CD4-positive, alpha-beta T cell (primary cell): ENCODE measurements around the gene MAP3K7CL. TPM values are rescaled to one million over a fixed set of nuclear protein-coding genes. Genes with fewer than 3 reads are reported as not detected.

Source experiments
- ATAC-seq: fragments of 200-7000 bp; cut with Tn5 transposase; one replicate; pipeline ENCODE4 v1.10.0; 2022; ENCODE audit warnings: mild to moderate bottlenecking; ENCODE audit not compliant: poor library complexity
- CTCF ChIA-PET: fragments of 350-600 bp; sonication (Branson Sonifier 250); formaldehyde crosslinking; loops from one replicate; lab custom pipeline; 2021; ENCODE audit warnings: antibody characterized with exemption, inconsistent platforms; lab: Charles Lee
- POLR2A ChIA-PET: fragments of 350-600 bp; sonication (Branson Sonifier 250); formaldehyde crosslinking; loops from one replicate; lab custom pipeline; 2021; ENCODE audit warnings: antibody characterized with exemption, inconsistent platforms; lab: Charles Lee
- DNase-seq, 14 experiments: peaks; one replicate each; pipeline ENCODE4 v3.0.0-alpha.2; 2013 to 2020; ENCODE audit warnings: mixed read lengths in 2 of 14
- H3K27ac ChIP-seq, 2 donors: one replicate each; pipeline versions ENCODE4 v1.5.1 to v1.7.0; 2013; ENCODE audit warnings: low read length in 2 of 2, low read depth in 1 of 2, mild to moderate bottlenecking in 1 of 2
- H3K27me3 ChIP-seq, 2 experiments: 1 replicate in 1 of 2; 2 replicates in 1 of 2; pipeline versions ENCODE4 v1.6.1 to v1.7.0; 2013; ENCODE audit warnings: low read length in 2 of 2, control low read depth in 1 of 2, mild to moderate bottlenecking in 1 of 2, moderate library complexity in 1 of 2; ENCODE audit not compliant: insufficient read depth in 2 of 2, control insufficient read depth in 1 of 2
- H3K36me3 ChIP-seq: one replicate; pipeline ENCODE4 v1.6.1; 2013; ENCODE audit warnings: low read length, control low read depth; ENCODE audit not compliant: insufficient read depth
- H3K4me1 ChIP-seq: one replicate; pipeline ENCODE4 v1.6.1; 2013; ENCODE audit warnings: low read length, control low read depth; ENCODE audit not compliant: insufficient read depth
- H3K4me3 ChIP-seq: one replicate; pipeline ENCODE4 v1.5.1; 2013; ENCODE audit warnings: mild to moderate bottlenecking, low read length, moderate library complexity
- H3K9me3 ChIP-seq, 2 experiments: 1 replicate in 1 of 2; 2 replicates in 1 of 2; pipeline versions ENCODE4 v1.6.1 to v1.7.0; 2013; ENCODE audit warnings: low read length in 2 of 2, mild to moderate bottlenecking in 2 of 2, control low read depth in 1 of 2, moderate library complexity in 1 of 2; ENCODE audit not compliant: control insufficient read depth in 1 of 2, insufficient read depth in 1 of 2
- H3K27ac Mint-ChIP-seq: one replicate; pipeline ENCODE4 v1.8.0; 2020; ENCODE audit warnings: mixed read lengths
- H3K27me3 Mint-ChIP-seq: one replicate; pipeline ENCODE4 v1.8.0; 2021; ENCODE audit warnings: mixed read lengths
- H3K36me3 Mint-ChIP-seq: one replicate; pipeline ENCODE4 v1.8.0; 2021; ENCODE audit warnings: low read depth, mixed read lengths
- H3K4me1 Mint-ChIP-seq: one replicate; pipeline ENCODE4 v1.8.0; 2021; ENCODE audit warnings: low read depth, mixed read lengths
- H3K4me3 Mint-ChIP-seq: one replicate; pipeline ENCODE4 v1.8.0; 2020; ENCODE audit warnings: mild to moderate bottlenecking, mixed read lengths
- H3K9me3 Mint-ChIP-seq: one replicate; pipeline ENCODE4 v1.8.0; 2020; ENCODE audit warnings: mixed read lengths
- CTCF ChIP-seq: fragments of 200-600 bp; IDR thresholded peaks from one replicate; pipeline ENCODE4 v1.8.0; 2022; ENCODE audit warnings: antibody characterized with exemption, mild to moderate bottlenecking
- intact Hi-C, 2 experiments: fragments of 100-400 bp; cut with DNase I in 1 of 2; cut with micrococcal nuclease in 1 of 2; formaldehyde crosslinking; loops; one replicate each; pipeline versions ENCODE4 v1.15.1 to v1.9.0; 2023 to 2025; cut with DNase I, micrococcal nuclease
- total RNA-seq, 174 experiments: library from RNA in 2 of 174; stranded (reverse) in 2 of 174; gene quantifications; one replicate each; pipeline ENCODE4 v1.2.3 and lab custom pipeline; 2021 to 2026

MAP3K7CL gene
- total RNA-seq, 2 experiments from 2014 or later: 4.6 to 4.7 TPM

- intact Hi-C loops: no loop called here
- Mint-ChIP-seq H3K27ac (no peak overlapping the region), H3K4me3 (no peak overlapping the region), H3K4me1 (no peaks in the 10 kb centered on the region), H3K36me3 (peaks cover 9% of the 10 kb centered on the region), H3K9me3 (no peaks in the 10 kb centered on the region), H3K27me3 (no peaks in the 10 kb centered on the region)
- CTCF ChIA-PET: no interaction called here
- Histone ChIP-seq H3K9me3 (no peaks in the 10 kb centered on the region), H3K36me3 (no peaks in the 10 kb centered on the region), H3K4me1 (no peaks in the 10 kb centered on the region), H3K27me3 (no peaks in the 10 kb centered on the region), H3K27ac (no peak overlapping the region), H3K4me3 (no peak overlapping the region)
- ATAC-seq: no peak
- DNase-seq: no peak
- no peak for TF ChIP-seq CTCF
- POLR2A ChIA-PET: no interaction called here
Measured at GRCh38 chr21:29152916-29153315, 22.5 kb downstream of the MAP3K7CL start.

GRCh38 chr21:29154270-29154669, 23.8 kb downstream of the MAP3K7CL start:
- Histone ChIP-seq H3K4me3 (no peak overlapping the region), H3K36me3 (no peaks in the 10 kb centered on the region), H3K9me3 (no peaks in the 10 kb centered on the region), H3K27ac (no peak overlapping the region), H3K27me3 (no peaks in the 10 kb centered on the region), H3K4me1 (no peaks in the 10 kb centered on the region)
- intact Hi-C loops: no loop called here
- peaks cover 13% of the 10 kb centered on the region for H3K36me3 Mint-ChIP-seq
- no peak for DNase-seq
- no peaks in the 10 kb centered on the region for H3K4me1 Mint-ChIP-seq
- no peak for TF ChIP-seq CTCF
- no peaks in the 10 kb centered on the region for H3K9me3 Mint-ChIP-seq
- H3K4me3 Mint-ChIP-seq: no peak overlapping the region
- ChIA-PET CTCF (interaction anchor here (2.3 kb wide), 1 partner anchor 10 kb away, joined by 5 read pairs; no protein-coding TSS in a partner anchor), POLR2A (no interaction called here)
- no peak for ATAC-seq
- H3K27ac Mint-ChIP-seq: no peak overlapping the region
- no peaks in the 10 kb centered on the region for H3K27me3 Mint-ChIP-seq

GRCh38 chr21:29155118-29155932, 24.9 kb downstream of the MAP3K7CL start:
- POLR2A ChIA-PET: no interaction called here
- H3K9me3 Mint-ChIP-seq: no peaks in the 10 kb centered on the region
- no peak overlapping the region for H3K27ac Mint-ChIP-seq
- Histone ChIP-seq H3K36me3 (no peaks in the 10 kb centered on the region), H3K27me3 (no peaks in the 10 kb centered on the region), H3K27ac (no peak overlapping the region), H3K9me3 (no peaks in the 10 kb centered on the region), H3K4me3 (no peak overlapping the region), H3K4me1 (no peaks in the 10 kb centered on the region)
- H3K4me3 Mint-ChIP-seq: no peak overlapping the region
- H3K27me3 Mint-ChIP-seq: no peaks in the 10 kb centered on the region
- DNase-seq (peak in 1 of 14 experiments; percentile 9), ATAC-seq (no peak)
- H3K4me1 Mint-ChIP-seq: no peaks in the 10 kb centered on the region
- CTCF ChIA-PET: interaction anchor here (2.3 kb wide), 1 partner anchor 9 kb away, joined by 5 read pairs; no protein-coding TSS in a partner anchor
- TF ChIP-seq CTCF: no peak
- intact Hi-C loops: no loop called here
- peaks cover 18% of the 10 kb centered on the region for H3K36me3 Mint-ChIP-seq
